HepG2 (cell line): ENCODE data around the gene SLC6A7. TPM values are rescaled to one million over a fixed set of nuclear protein-coding genes. Genes with fewer than 3 reads are reported as not detected.

Source experiments
- polyA plus RNA-seq, 8 experiments: library from polyadenylated mRNA; depleted of rRNA in 3 of 8; stranded (reverse) in 7 of 8; unstranded in 1 of 8; fragments of >200 nt; fragmentation: Illumina TruSeq in 4 of 8; extraction: Trizol in 4 of 8; gene quantifications; 2 replicates each; pipeline versions ENCODE4 v1.2.1 to v1.2.3, GENCODE V29; 2011 to 2016; ENCODE audit warnings: low read depth in 4 of 8, missing spikeins in 1 of 8, mixed read lengths in 1 of 8; ENCODE audit not compliant: insufficient read depth in 1 of 8
- total RNA-seq, 5 experiments: library from RNA; depleted of rRNA; stranded (reverse); fragments of >200 nt; fragmentation: Illumina TruSeq; extraction: Trizol; gene quantifications; 2 replicates each; pipeline ENCODE4 v1.2.3, GENCODE V29; 2016; ENCODE audit warnings: low read depth in 1 of 5

The SLC6A7 gene
- total and polyA plus RNA-seq, 2 of the 13 experiments (the other 11 are each of a cell fraction or from before 2014, with no cell fraction given), result not detected

Other genes with a start within 250 kb of the SLC6A7 start
- not detected in 2 replicates for gene PDE6A, start 245.3 kb upstream of the SLC6A7 start, total RNA-seq (2016; rRNA removed; fragmentation: Illumina TruSeq; extraction: Trizol)
- gene PDE6A, start 245.3 kb upstream of the SLC6A7 start, polyA plus RNA-seq (2011; rRNA removed), result 0.01 TPM in 2 replicates
- gene SLC26A2, start 229.3 kb upstream of the SLC6A7 start, total RNA-seq (2016; rRNA removed; fragmentation: Illumina TruSeq; extraction: Trizol), result 6.3 and 7.9 TPM in 2 replicates
- 1.9 and 2.2 TPM in 2 replicates for gene SLC26A2, start 229.3 kb upstream of the SLC6A7 start, polyA plus RNA-seq (2011; rRNA removed)
- gene TIGD6, start 189.4 kb upstream of the SLC6A7 start, total RNA-seq (2016; rRNA removed; fragmentation: Illumina TruSeq; extraction: Trizol), result 2.1 TPM in 2 replicates
- 1.9 and 2.9 TPM in 2 replicates for gene TIGD6, start 189.4 kb upstream of the SLC6A7 start, polyA plus RNA-seq (2011; rRNA removed)
- 20.0 and 23.8 TPM in 2 replicates for gene HMGXB3, start 189.3 kb upstream of the SLC6A7 start, total RNA-seq (2016; rRNA removed; fragmentation: Illumina TruSeq; extraction: Trizol)
- 18.8 and 23.4 TPM in 2 replicates for gene HMGXB3, start 189.3 kb upstream of the SLC6A7 start, polyA plus RNA-seq (2011; rRNA removed)
- gene CSF1R, start 103.5 kb upstream of the SLC6A7 start, total RNA-seq (2016; rRNA removed; fragmentation: Illumina TruSeq; extraction: Trizol), result not detected in 2 replicates
- gene CSF1R, start 103.5 kb upstream of the SLC6A7 start, polyA plus RNA-seq (2011; rRNA removed), result 0.01 TPM in 1 of 2 replicates, not detected in the other
- gene PDGFRB, start 34.2 kb upstream of the SLC6A7 start, total RNA-seq (2016; rRNA removed; fragmentation: Illumina TruSeq; extraction: Trizol), result 1.5 and 4.0 TPM in 2 replicates
- 15.3 and 21.0 TPM in 2 replicates for gene PDGFRB, start 34.2 kb upstream of the SLC6A7 start, polyA plus RNA-seq (2011; rRNA removed)
- not detected in 2 replicates for gene CDX1, start 23.3 kb upstream of the SLC6A7 start, total RNA-seq (2016; rRNA removed; fragmentation: Illumina TruSeq; extraction: Trizol)
- 0.05 TPM in 1 of 2 replicates, not detected in the other for gene CDX1, start 23.3 kb upstream of the SLC6A7 start, polyA plus RNA-seq (2011; rRNA removed)
- gene CAMK2A, start 99.7 kb downstream of the SLC6A7 start, total RNA-seq (2016; rRNA removed; fragmentation: Illumina TruSeq; extraction: Trizol), result 0.11 TPM in 1 of 2 replicates, not detected in the other
- 0.16 TPM in 1 of 2 replicates, not detected in the other for gene CAMK2A, start 99.7 kb downstream of the SLC6A7 start, polyA plus RNA-seq (2011; rRNA removed)
- 17.6 and 33.9 TPM in 2 replicates for gene ARSI, start 112.8 kb downstream of the SLC6A7 start, total RNA-seq (2016; rRNA removed; fragmentation: Illumina TruSeq; extraction: Trizol)
- 4.2 and 6.4 TPM in 2 replicates for gene ARSI, start 112.8 kb downstream of the SLC6A7 start, polyA plus RNA-seq (2011; rRNA removed)
- 41.6 and 44.5 TPM in 2 replicates for gene TCOF1, start 167.6 kb downstream of the SLC6A7 start, total RNA-seq (2016; rRNA removed; fragmentation: Illumina TruSeq; extraction: Trizol)
- gene TCOF1, start 167.6 kb downstream of the SLC6A7 start, polyA plus RNA-seq (2011; rRNA removed), result 9.9 and 10.1 TPM in 2 replicates
- 30.1 and 84.4 TPM in 2 replicates for gene CD74, start 222.8 kb downstream of the SLC6A7 start, total RNA-seq (2016; rRNA removed; fragmentation: Illumina TruSeq; extraction: Trizol)
- gene CD74, start 222.8 kb downstream of the SLC6A7 start, polyA plus RNA-seq (2011; rRNA removed), result 34.1 and 56.4 TPM in 2 replicates